ENCODE measurements around the gene NGDN.

- TF ChIP-seq SP2 (tag by site-specific recombination; IDR thresholded peaks at IDR 0.05) (no peak), CTCF (tag by site-specific recombination; IDR thresholded peaks at IDR 0.05) (no peak), KLF9 (tag by site-specific recombination; IDR thresholded peaks at IDR 0.05; ENCODE audit: low read depth) (no peak), ZNF488 (tag by site-specific recombination; IDR thresholded peaks at IDR 0.05) (no peak), ZNF560 (tag by site-specific recombination; IDR thresholded peaks at IDR 0.05; ENCODE audit: borderline replicate concordance) (no peak)
Measured at GRCh38 chr14:23443411-23443812, 26.1 kb upstream of the NGDN start.
